Chondrocyte (in vitro differentiated cells): ENCODE results near the gene JAKMIP1. TPM values are rescaled to one million over a fixed set of nuclear protein-coding genes. Genes with fewer than 3 reads are reported as not detected.

Experiments
- DNase-seq: peaks from one replicate; pipeline ENCODE4 v3.0.0; 2021; ENCODE audit warnings: mixed read lengths, low spot score
- H3K27ac Mint-ChIP-seq: one replicate; pipeline ENCODE4 v1.8.0; 2021; ENCODE audit warnings: mild to moderate bottlenecking, moderate library complexity, mixed read lengths; ENCODE audit not compliant: unreplicated experiment
- H3K27me3 Mint-ChIP-seq: 2 replicates; pipeline ENCODE4 v1.8.0; 2021; ENCODE audit warnings: low read depth, mixed read lengths
- H3K36me3 Mint-ChIP-seq: 2 replicates; pipeline ENCODE4 v1.8.0; 2021; ENCODE audit warnings: low read depth, mixed read lengths
- H3K4me1 Mint-ChIP-seq: 2 replicates; pipeline ENCODE4 v1.8.0; 2021; ENCODE audit warnings: low read depth, mild to moderate bottlenecking, mixed read lengths
- H3K4me3 Mint-ChIP-seq: one replicate; pipeline ENCODE4 v1.8.0; 2021; ENCODE audit warnings: mild to moderate bottlenecking, moderate library complexity, mixed read lengths; ENCODE audit not compliant: unreplicated experiment
- H3K9me3 Mint-ChIP-seq: 2 replicates; pipeline ENCODE4 v1.8.0; 2021; ENCODE audit warnings: low read depth, mixed read lengths
- total RNA-seq: library from RNA; stranded (reverse); gene quantifications from 3 replicates; pipeline ENCODE4 v1.2.1, GENCODE V29; 2021
- TF ChIP-seq, protein P1 (sequence below): fragments of 200-600 bp; sonication (generic); IDR thresholded peaks from 2 replicates; pipeline ENCODE4 v1.5.0; 2021; ENCODE audit warnings: antibody characterized with exemption, mild to moderate bottlenecking, moderate library complexity

JAKMIP1 gene
- total RNA-seq, 1 donor from 2014 or later: 0.10 TPM

DNA sequence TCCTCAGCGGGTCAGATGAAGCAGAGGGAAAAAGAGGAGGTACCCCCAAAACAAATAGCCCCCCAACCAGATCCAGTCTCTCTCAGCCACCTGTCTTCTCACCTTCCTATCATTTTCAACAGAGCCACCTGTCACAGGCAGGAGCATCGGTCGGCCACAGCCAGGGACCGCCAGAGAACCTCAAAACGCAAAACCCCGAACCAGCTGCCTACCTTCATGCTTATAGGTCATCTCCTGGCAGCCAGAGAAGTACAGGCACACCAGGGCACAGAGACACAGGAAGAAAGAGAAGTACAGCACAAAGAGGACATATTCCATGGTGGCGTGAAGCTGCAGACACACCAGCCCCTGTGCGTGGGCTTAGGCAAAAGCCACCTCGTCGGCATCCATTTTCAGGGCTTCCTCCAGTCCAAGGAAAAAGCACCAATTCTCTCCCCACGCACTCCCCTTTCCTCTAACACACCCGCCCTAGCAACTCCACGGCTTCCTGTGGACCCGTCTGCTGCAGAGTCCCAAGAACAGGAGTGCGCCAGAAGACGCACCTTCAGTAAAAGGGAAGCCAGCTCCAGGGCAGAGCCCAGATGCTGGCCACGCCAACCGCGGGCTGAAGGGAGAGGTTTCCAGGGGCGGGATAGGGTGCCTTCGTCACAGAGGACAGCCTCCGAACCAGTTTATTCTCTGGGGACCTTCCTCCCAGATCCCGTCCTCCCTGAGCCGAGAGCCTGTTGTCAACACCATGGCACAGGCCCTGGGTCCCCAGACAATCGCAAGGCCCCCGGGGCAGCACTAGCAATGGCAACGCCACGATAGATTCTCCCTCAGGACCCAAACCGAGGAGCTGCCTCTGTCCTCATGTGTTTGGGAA is 130.3 kb downstream of the JAKMIP1 start:
- Mint-ChIP-seq H3K36me3 (no peaks in the 10 kb centered on the region), H3K27me3 (peaks cover 53% of the 10 kb centered on the region), H3K27ac (no peak overlapping the region), H3K4me3 (no peak overlapping the region), H3K4me1 (no peaks in the 10 kb centered on the region), H3K9me3 (no peaks in the 10 kb centered on the region)
- TF ChIP-seq, protein P1, sequence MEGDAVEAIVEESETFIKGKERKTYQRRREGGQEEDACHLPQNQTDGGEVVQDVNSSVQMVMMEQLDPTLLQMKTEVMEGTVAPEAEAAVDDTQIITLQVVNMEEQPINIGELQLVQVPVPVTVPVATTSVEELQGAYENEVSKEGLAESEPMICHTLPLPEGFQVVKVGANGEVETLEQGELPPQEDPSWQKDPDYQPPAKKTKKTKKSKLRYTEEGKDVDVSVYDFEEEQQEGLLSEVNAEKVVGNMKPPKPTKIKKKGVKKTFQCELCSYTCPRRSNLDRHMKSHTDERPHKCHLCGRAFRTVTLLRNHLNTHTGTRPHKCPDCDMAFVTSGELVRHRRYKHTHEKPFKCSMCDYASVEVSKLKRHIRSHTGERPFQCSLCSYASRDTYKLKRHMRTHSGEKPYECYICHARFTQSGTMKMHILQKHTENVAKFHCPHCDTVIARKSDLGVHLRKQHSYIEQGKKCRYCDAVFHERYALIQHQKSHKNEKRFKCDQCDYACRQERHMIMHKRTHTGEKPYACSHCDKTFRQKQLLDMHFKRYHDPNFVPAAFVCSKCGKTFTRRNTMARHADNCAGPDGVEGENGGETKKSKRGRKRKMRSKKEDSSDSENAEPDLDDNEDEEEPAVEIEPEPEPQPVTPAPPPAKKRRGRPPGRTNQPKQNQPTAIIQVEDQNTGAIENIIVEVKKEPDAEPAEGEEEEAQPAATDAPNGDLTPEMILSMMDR: no peak
- DNase-seq: no peak

- Mint-ChIP-seq H3K4me1 (no peaks in the 10 kb centered on the region), H3K27me3 (peaks cover 45% of the 10 kb centered on the region), H3K27ac (no peak overlapping the region), H3K4me3 (no peak overlapping the region), H3K9me3 (no peaks in the 10 kb centered on the region), H3K36me3 (no peaks in the 10 kb centered on the region)
- DNase-seq: no peak
- TF ChIP-seq, protein P1: no peak
Observed at GRCh38 chr4:6068986-6069385, 131.4 kb downstream of the JAKMIP1 start.

GRCh38 chr4:6065934-6066590 is 134.3 kb downstream of the JAKMIP1 start:
- Mint-ChIP-seq H3K36me3 (no peaks in the 10 kb centered on the region), H3K4me3 (no peak overlapping the region), H3K27me3 (peaks cover 44% of the 10 kb centered on the region), H3K9me3 (no peaks in the 10 kb centered on the region), H3K27ac (no peak overlapping the region), H3K4me1 (no peaks in the 10 kb centered on the region)
- no peak for DNase-seq
- TF ChIP-seq, protein P1: no peak

- TF ChIP-seq, protein P1: no peak
- no peaks in the 10 kb centered on the region for H3K4me1 Mint-ChIP-seq
- peaks cover 3% of the 10 kb centered on the region for H3K9me3 Mint-ChIP-seq
- peaks cover 37% of the 10 kb centered on the region for H3K27me3 Mint-ChIP-seq
- no peak overlapping the region for H3K4me3 Mint-ChIP-seq
- no peak for DNase-seq
- H3K27ac Mint-ChIP-seq: no peak overlapping the region
- H3K36me3 Mint-ChIP-seq: no peaks in the 10 kb centered on the region
Observed at GRCh38 chr4:6065166-6065565, 135.2 kb downstream of the JAKMIP1 start.

GRCh38 chr4:6064383-6064782 is 136.0 kb downstream of the JAKMIP1 start:
- no peak overlapping the region for H3K4me3 Mint-ChIP-seq
- H3K36me3 Mint-ChIP-seq: no peaks in the 10 kb centered on the region
- no peak overlapping the region for H3K27ac Mint-ChIP-seq
- peaks cover 5% of the 10 kb centered on the region for H3K9me3 Mint-ChIP-seq
- H3K27me3 Mint-ChIP-seq: peaks cover 31% of the 10 kb centered on the region
- no peak for DNase-seq
- TF ChIP-seq, protein P1: no peak
- no peaks in the 10 kb centered on the region for H3K4me1 Mint-ChIP-seq
